ENCODE data around the gene C3orf33. TPM values are rescaled to one million over a fixed set of nuclear protein-coding genes. Genes with fewer than 3 reads are reported as not detected.

C3orf33 gene
- total and polyA plus RNA-seq, 9 of the 15 experiments (the other 6 are each of a cell fraction or from before 2014, with no cell fraction given): 4.1 to 10.2 (median 6.0) TPM

- peak; percentile 92; the same call in 1 of the 2 replicates for TF ChIP-seq HMGXB4 (CRISPR knock-in tag; IDR thresholded peaks at IDR 0.05)
- TF ChIP-seq NFATC3 (IDR thresholded peaks at IDR 0.05): no peak
- peak; percentile 53 for TF ChIP-seq ATF7 (IDR thresholded peaks at IDR 0.05)
- TF ChIP-seq DEAF1 (CRISPR knock-in tag; IDR thresholded peaks at IDR 0.05): peak; percentile 76
- TF ChIP-seq HDGF (IDR thresholded peaks at IDR 0.05): no peak
- TF ChIP-seq SIN3A (IDR thresholded peaks at IDR 0.05; ENCODE audit: borderline replicate concordance in 2 of 2, control insufficient read depth in 1 of 2, low read depth in 2 of 2, low read length in 2 of 2): peak; percentile 12 to 79; a peak in 2 of 4 replicates
- TF ChIP-seq ZNF431 (CRISPR knock-in tag; IDR thresholded peaks at IDR 0.05): no peak
- TF ChIP-seq RERE (CRISPR knock-in tag; IDR thresholded peaks at IDR 0.05; ENCODE audit: borderline replicate concordance): no peak
- TF ChIP-seq FOXJ2 (tag; IDR thresholded peaks at IDR 0.05): no peak
- no peak for TF ChIP-seq ZNF79 (CRISPR knock-in tag; IDR thresholded peaks at IDR 0.05; ENCODE audit: low read depth)
- no peak; the same call in none of the 2 replicates for TF ChIP-seq CHAMP1 (IDR thresholded peaks at IDR 0.05)
- no peak for TF ChIP-seq ZNF224 (CRISPR knock-in tag; IDR thresholded peaks at IDR 0.05)
- TF ChIP-seq TRIM28 (IDR thresholded peaks at IDR 0.05): no peak
- TF ChIP-seq FOS (IDR thresholded peaks at IDR 0.05; ENCODE audit: extremely low read depth, insufficient read length): no peak
- no peak for TF ChIP-seq ZNF347 (CRISPR knock-in tag; IDR thresholded peaks at IDR 0.05; ENCODE audit: low read depth)
- peak; percentile 80; the same call in 1 of the 2 replicates for TF ChIP-seq SAFB (IDR thresholded peaks at IDR 0.05; ENCODE audit: borderline replicate concordance, low read depth, low read length)
Observed at GRCh38 chr3:155805802-155806618, at the start of gene C3orf33 (continued).
